ENCODE data around the gene STX18.

GRCh38 chr4:4521731-4522130 is 20.1 kb downstream of the STX18 start:
- TF ChIP-seq POLR2AphosphoS5 (IDR thresholded peaks at IDR 0.05; ENCODE audit: borderline replicate concordance, low read depth, low read length): no peak
- TF ChIP-seq EZH2 (IDR thresholded peaks at IDR 0.05): no peak
- TF ChIP-seq FOXP2 (optimal IDR thresholded peaks at IDR 0.05; ENCODE audit: control extremely low read depth, extremely low read length, insufficient read depth): no peak
